ENCODE results near the gene SREBF2. TPM values are rescaled to one million over a fixed set of nuclear protein-coding genes. Genes with fewer than 3 reads are reported as not detected.

The SREBF2 gene
- total RNA-seq, 1 experiment from 2014 or later, result 40.0 TPM

GRCh38 chr22:41922940-41923594 is 90.2 kb downstream of the SREBF2 start:
- no peaks in the 10 kb centered on the region for H3K27me3 ChIP-seq (ENCODE audit: low read length)
- H3K4me1 ChIP-seq (ENCODE audit: insufficient read depth, low read length), result peaks cover 4% of the 10 kb centered on the region
- ATAC-seq (no peak), DNase-seq (no peak)
- H3K4me3 ChIP-seq (ENCODE audit: low read length), result no peak overlapping the region
- ChIA-PET POLR2A (ENCODE audit: unreplicated experiment) (interaction anchor here (0.5 kb wide), 1 partner anchor 16 kb away, joined by 3 read pairs; no protein-coding TSS in a partner anchor), CTCF (no interaction called here)
- intact Hi-C loops (cut with micrococcal nuclease), result no loop called here
- no peak overlapping the region for H3K9ac ChIP-seq (ENCODE audit: low read length)
- no peaks in the 10 kb centered on the region for H3F3A ChIP-seq (ENCODE audit: low read length, unreplicated experiment)
- BruUV-seq (replicated peaks), result no TSS peak
- no peak overlapping the region for H3K4me2 ChIP-seq (ENCODE audit: low read length)
- H3K79me2 ChIP-seq (ENCODE audit: low read length), result no peaks in the 10 kb centered on the region
- H3K9me3 ChIP-seq (ENCODE audit: low read length), result no peaks in the 10 kb centered on the region
- H3K36me3 ChIP-seq (ENCODE audit: low read depth, low read length), result no peaks in the 10 kb centered on the region
- no peak overlapping the region for H2AFZ ChIP-seq (ENCODE audit: low read length)
- TF ChIP-seq EZH2 (IDR thresholded peaks at IDR 0.05; ENCODE audit: low read length, unreplicated experiment), result no peak
- no peak for TF ChIP-seq CTCF (conservative IDR thresholded peaks at IDR 0.05; ENCODE audit: low read depth, low read length)
- no peak for TF ChIP-seq EZH2phosphoT487 (IDR thresholded peaks at IDR 0.05; ENCODE audit: borderline replicate concordance, low read length)
- H4K20me1 ChIP-seq (ENCODE audit: low read length), result no peaks in the 10 kb centered on the region
- no peak overlapping the region for H3K27ac ChIP-seq (ENCODE audit: low read length)
- no peaks in the 10 kb centered on the region for H3K9me2 ChIP-seq (replicated peaks; ENCODE audit: low read length)

DNA sequence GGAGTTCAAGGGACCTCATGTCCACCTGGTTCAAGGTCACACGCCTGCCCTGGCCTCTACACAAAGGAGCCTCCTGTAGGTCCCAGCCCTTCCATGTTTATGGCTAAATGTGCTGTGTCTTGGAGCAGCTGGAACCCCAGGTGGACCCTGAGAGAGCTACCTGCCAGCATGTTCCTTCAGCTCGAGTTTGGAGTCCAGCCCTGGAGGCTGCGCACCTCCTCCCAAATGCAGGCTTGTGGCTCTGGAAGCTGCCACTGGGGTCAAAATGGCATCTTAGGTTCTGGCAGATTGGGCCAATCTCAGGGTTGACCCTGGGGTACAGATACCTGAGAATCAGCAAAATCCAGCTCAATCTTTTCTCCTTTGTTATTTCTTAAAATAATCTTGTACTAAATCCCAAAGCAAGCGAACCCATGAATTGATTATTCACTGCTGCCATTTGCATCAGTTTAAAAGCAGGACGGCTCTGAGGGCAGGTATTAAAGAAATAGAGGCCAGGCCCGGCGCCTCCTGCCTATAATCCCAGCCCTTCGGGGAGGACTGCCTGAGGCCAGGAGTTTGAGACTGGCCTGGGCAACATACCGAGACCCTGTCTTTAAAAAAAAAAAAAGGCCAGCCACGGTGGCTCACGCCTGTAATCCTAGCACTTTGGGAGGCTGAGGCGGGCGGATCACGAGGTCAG is 90.8 kb downstream of the SREBF2 start:
- no peaks in the 10 kb centered on the region for H3K36me3 ChIP-seq (ENCODE audit: low read depth, low read length)
- H3K4me2 ChIP-seq (ENCODE audit: low read length), result no peak overlapping the region
- intact Hi-C loops (cut with micrococcal nuclease), result no loop called here
- no peaks in the 10 kb centered on the region for H4K20me1 ChIP-seq (ENCODE audit: low read length)
- H3K9ac ChIP-seq (ENCODE audit: low read length), result no peak overlapping the region
- POLR2A ChIA-PET (ENCODE audit: unreplicated experiment), result interaction anchor here (0.5 kb wide), 1 partner anchor 16 kb away, joined by 3 read pairs; no protein-coding TSS in a partner anchor
- no peak overlapping the region for H3K27ac ChIP-seq (ENCODE audit: low read length)
- no peaks in the 10 kb centered on the region for H3K79me2 ChIP-seq (ENCODE audit: low read length)
- no peak overlapping the region for H2AFZ ChIP-seq (ENCODE audit: low read length)
- no peaks in the 10 kb centered on the region for H3K9me2 ChIP-seq (replicated peaks; ENCODE audit: low read length)
- H3K4me1 ChIP-seq (ENCODE audit: insufficient read depth, low read length), result no peaks in the 10 kb centered on the region
- no TSS peak for BruUV-seq (replicated peaks)
- DNase-seq, result no peak
- H3F3A ChIP-seq (ENCODE audit: low read length, unreplicated experiment), result no peaks in the 10 kb centered on the region
- H3K4me3 ChIP-seq (ENCODE audit: low read length), result no peak overlapping the region
- no peak for ATAC-seq
- no peaks in the 10 kb centered on the region for H3K27me3 ChIP-seq (ENCODE audit: low read length)
- CTCF ChIA-PET, result no interaction called here
- no peaks in the 10 kb centered on the region for H3K9me3 ChIP-seq (ENCODE audit: low read length)
- TF ChIP-seq EZH2 (IDR thresholded peaks at IDR 0.05; ENCODE audit: low read length, unreplicated experiment) (no peak), CTCF (conservative IDR thresholded peaks at IDR 0.05; ENCODE audit: low read depth, low read length) (no peak), EZH2phosphoT487 (IDR thresholded peaks at IDR 0.05; ENCODE audit: borderline replicate concordance, low read length) (no peak)

All from PC-3 (cell line).